ENCODE measurements around the gene BLMH. TPM values are rescaled to one million over a fixed set of nuclear protein-coding genes. Genes with fewer than 3 reads are reported as not detected.
"Not testable (repeated sequence)": the region's sequence is repeated elsewhere in the genome, so short reads cannot be mapped to it uniquely, and the experiment has no call there.

The BLMH gene
- total and polyA plus RNA-seq, 9 donors, result 12.9 to 32.0 (median 23.1) TPM

DNA sequence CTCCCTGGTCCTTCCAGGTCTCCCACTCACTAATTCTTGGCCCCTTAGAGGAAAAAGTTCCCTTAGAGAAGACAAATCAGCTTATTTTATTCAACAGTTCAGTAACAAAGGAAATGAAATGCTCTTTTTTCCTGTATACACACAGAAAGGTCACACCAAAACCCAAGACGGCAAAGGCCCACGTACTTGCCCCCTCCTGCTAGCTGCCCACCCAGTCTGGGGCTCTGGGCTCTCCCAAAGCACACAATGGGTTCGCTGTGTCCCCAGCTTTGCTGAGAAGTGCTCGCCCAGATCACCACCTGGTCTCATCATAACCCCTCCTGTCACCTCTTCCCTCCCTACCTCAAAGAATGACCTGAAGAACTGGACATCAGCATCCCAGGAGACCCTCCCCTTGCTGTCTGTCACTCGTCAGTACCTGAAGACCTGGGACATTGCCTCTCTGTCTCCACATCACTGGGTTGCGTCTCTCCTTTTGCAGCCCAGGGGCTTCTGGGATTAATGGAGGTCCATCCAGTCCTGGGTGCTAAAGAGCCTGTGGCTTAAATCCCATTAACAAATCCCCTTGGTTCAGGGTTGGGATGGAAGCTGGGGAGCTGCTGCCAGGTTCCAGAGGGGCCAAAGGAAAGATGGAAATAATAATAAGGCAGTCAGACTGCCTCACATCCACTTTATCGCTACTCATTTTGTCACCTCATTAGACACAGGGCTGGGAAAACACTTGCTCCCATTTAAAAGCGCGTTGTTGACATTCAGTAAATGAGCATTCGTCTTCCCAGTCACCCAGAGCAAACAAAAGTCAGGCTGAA is 59.5 kb downstream of the BLMH start:
- Histone ChIP-seq H3K4me1 (ENCODE audit: insufficient read depth) (peaks cover 6% of the 10 kb centered on the region), H3K4me3 (no peak overlapping the region), H3K9me3 (no peaks in the 10 kb centered on the region), H3K27me3 (no peaks in the 10 kb centered on the region), H3K27ac (no peak overlapping the region), H3K36me3 (no peaks in the 10 kb centered on the region)
- intact Hi-C loops (cut with DNase I), result no loop called here
- 76 to 84% (median 80%) methylated on average over 10 of the region's 10 CpGs for WGBS, 3 donors
- TF ChIP-seq POLR2A (IDR thresholded peaks at IDR 0.05) (no peak), CTCF (IDR thresholded peaks at IDR 0.05) (no peak), EP300 (IDR thresholded peaks at IDR 0.05) (no peak)
- no peak for DNase-seq

DNA sequence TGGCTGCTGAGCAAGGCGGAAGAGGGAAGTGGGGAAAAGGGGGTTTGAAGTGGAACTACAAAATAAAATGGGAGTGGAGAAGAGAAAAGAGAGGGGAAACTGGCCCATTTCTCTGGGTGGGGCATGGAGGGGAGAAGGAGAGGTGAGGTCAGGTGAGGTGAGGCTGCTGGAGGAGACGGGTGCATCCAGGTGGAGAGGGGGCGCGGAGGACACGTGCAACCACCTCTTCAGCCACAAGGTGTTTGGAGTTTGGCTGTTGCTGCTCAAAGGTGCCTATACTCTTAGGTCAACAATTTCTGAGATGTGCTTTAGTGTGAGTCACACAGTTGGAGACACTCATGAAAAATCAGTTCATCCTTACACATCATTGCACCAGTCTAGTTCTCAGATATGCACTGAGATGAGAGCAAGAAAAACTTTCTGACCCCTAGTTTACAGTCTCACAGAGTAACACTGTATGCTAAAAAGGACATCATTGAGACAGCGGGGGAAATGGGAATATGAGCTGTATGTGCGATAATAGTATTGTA is 61.1 kb downstream of the BLMH start:
- Histone ChIP-seq H3K9me3 (no peaks in the 10 kb centered on the region), H3K36me3 (no peaks in the 10 kb centered on the region), H3K4me3 (no peak overlapping the region), H3K4me1 (ENCODE audit: insufficient read depth) (peaks cover 4% of the 10 kb centered on the region), H3K27me3 (no peaks in the 10 kb centered on the region), H3K27ac (no peak overlapping the region)
- no peak for DNase-seq
- TF ChIP-seq CTCF (IDR thresholded peaks at IDR 0.05), result no peak
- no peak for TF ChIP-seq EP300 (IDR thresholded peaks at IDR 0.05)
- no peak for TF ChIP-seq POLR2A (IDR thresholded peaks at IDR 0.05)
- intact Hi-C loops (cut with DNase I), result no loop called here
- 84 to 88% (median 85%) methylated on average over 7 of the region's 7 CpGs for WGBS, 3 donors

GRCh38 chr17:30230009-30230408 is 61.7 kb downstream of the BLMH start:
- H3K9me3 ChIP-seq; H3K27ac ChIP-seq; intact Hi-C loops (cut with DNase I); DNase-seq; H3K36me3 ChIP-seq; H3K4me3 ChIP-seq; H3K27me3 ChIP-seq; H3K4me1 ChIP-seq (ENCODE audit: insufficient read depth): not testable (repeated sequence)
- 74 to 83% (median 79%) methylated on average over 1 of the region's 1 CpG for WGBS, 3 donors

GRCh38 chr17:30229012-30229411 is 62.7 kb downstream of the BLMH start:
- no peak for TF ChIP-seq EP300 (IDR thresholded peaks at IDR 0.05)
- TF ChIP-seq CTCF (IDR thresholded peaks at IDR 0.05), result no peak
- TF ChIP-seq POLR2A (IDR thresholded peaks at IDR 0.05), result no peak
- intact Hi-C loops (cut with DNase I), result no loop called here

DNA sequence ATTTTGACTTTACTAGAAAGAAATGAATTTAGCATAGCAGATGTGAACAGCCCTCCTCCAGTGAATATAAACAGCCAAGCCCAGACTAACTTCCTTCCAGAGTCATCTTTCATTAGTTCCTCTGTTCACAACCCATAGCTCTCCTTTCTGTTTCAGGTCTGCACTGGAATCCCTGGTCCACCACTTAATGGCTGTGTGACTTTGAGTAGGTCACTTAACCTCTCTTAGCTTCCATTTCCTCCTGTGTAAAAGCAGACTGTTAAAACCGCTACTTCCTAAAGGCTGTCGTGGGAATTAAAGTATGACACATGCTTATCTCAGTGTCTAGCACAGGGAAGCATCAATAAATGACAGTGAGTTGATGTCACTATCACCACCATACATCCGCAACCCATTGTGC is 63.7 kb downstream of the BLMH start:
- DNase-seq, result no peak
- 80 to 89% (median 81%) methylated on average over 3 of the region's 3 CpGs for WGBS, 3 donors
- intact Hi-C loops (cut with DNase I), result no loop called here

More at GRCh38 chr17:30229012-30229411, 62.7 kb downstream of the BLMH start:
- no peaks in the 10 kb centered on the region for H3K4me1 ChIP-seq (ENCODE audit: insufficient read depth)
- H3K36me3 ChIP-seq, result no peaks in the 10 kb centered on the region
- no peak for DNase-seq
- no peak overlapping the region for H3K27ac ChIP-seq
- H3K4me3 ChIP-seq, result no peak overlapping the region
- WGBS, 3 donors, result 77 to 79% (median 78%) methylated on average over 7 of the region's 7 CpGs
- H3K9me3 ChIP-seq, result no peaks in the 10 kb centered on the region
- H3K27me3 ChIP-seq, result no peaks in the 10 kb centered on the region

More for the DNA sequence above, 63.7 kb downstream of the BLMH start:
- H3K4me1 ChIP-seq (ENCODE audit: insufficient read depth), result no peaks in the 10 kb centered on the region
- H3K4me3 ChIP-seq, result no peak overlapping the region
- H3K27me3 ChIP-seq, result no peaks in the 10 kb centered on the region
- TF ChIP-seq POLR2A (IDR thresholded peaks at IDR 0.05) (no peak), EP300 (IDR thresholded peaks at IDR 0.05) (no peak), CTCF (IDR thresholded peaks at IDR 0.05) (no peak)
- H3K36me3 ChIP-seq, result no peaks in the 10 kb centered on the region
- no peak overlapping the region for H3K27ac ChIP-seq
- no peaks in the 10 kb centered on the region for H3K9me3 ChIP-seq

Measured in ovary (tissue), 9 donors.